Peyer's patch (tissue), 4 donors: Measurements from ENCODE around the gene ADRA2C. TPM values are rescaled to one million over a fixed set of nuclear protein-coding genes. Genes with fewer than 3 reads are reported as not detected.

Source experiments
- DNase-seq, 3 donors: peaks; one replicate each; pipeline ENCODE4 v3.0.0-alpha.2; 2017 to 2019
- H3K27ac ChIP-seq, 4 donors: fragments of 200-600 bp; sonication (generic); one replicate each; pipeline ENCODE4 v1.5.1; 2016 to 2019
- H3K27me3 ChIP-seq, 2 donors: fragments of 200-600 bp; sonication (generic); one replicate each; pipeline ENCODE4 v1.5.1; 2019
- H3K36me3 ChIP-seq, 3 donors: fragments of 200-600 bp; sonication (generic); one replicate each; pipeline ENCODE4 v1.5.1; 2016 to 2019
- H3K4me1 ChIP-seq, 4 donors: fragments of 200-600 bp; sonication (generic); one replicate each; pipeline ENCODE4 v1.5.1; 2016 to 2019
- H3K4me3 ChIP-seq, 4 donors: fragments of 200-600 bp; sonication (generic); 1 replicate in 3 of 4; 2 replicates in 1 of 4; pipeline ENCODE4 v1.5.1; 2016 to 2019; ENCODE audit warnings: mild to moderate bottlenecking in 1 of 4
- H3K9me3 ChIP-seq, 4 donors: fragments of 200-600 bp; sonication (generic); one replicate each; pipeline ENCODE4 v1.5.1; 2016 to 2019; ENCODE audit warnings: mild to moderate bottlenecking in 1 of 4
- POLR2A ChIP-seq, 2 donors: fragments of 450-650 bp; IDR thresholded peaks; one replicate each; pipeline ENCODE4 v1.5.1; 2017; ENCODE audit warnings: antibody characterized with exemption in 2 of 2, mild to moderate bottlenecking in 2 of 2, moderate library complexity in 2 of 2
- total RNA-seq, 4 donors: library from RNA; depleted of rRNA; stranded (reverse); fragments of >200 nt; gene quantifications; one replicate each; pipeline ENCODE4 v1.1.0, GENCODE V29; 2016
- TF ChIP-seq, protein P1 (sequence below), 6 experiments: fragments of 450-650 bp in 4 of 6; fragments of 200-600 bp in 2 of 6; sonication (generic) in 1 of 6; IDR thresholded peaks; one replicate each; pipeline ENCODE4 v1.5.1; 2017 to 2019; ENCODE audit warnings: antibody characterized with exemption in 6 of 6, mild to moderate bottlenecking in 3 of 6, moderate library complexity in 1 of 6

The ADRA2C gene
- total RNA-seq, 4 donors from 2014 or later: 0.76 to 5.0 (median 2.9) TPM

DNA sequence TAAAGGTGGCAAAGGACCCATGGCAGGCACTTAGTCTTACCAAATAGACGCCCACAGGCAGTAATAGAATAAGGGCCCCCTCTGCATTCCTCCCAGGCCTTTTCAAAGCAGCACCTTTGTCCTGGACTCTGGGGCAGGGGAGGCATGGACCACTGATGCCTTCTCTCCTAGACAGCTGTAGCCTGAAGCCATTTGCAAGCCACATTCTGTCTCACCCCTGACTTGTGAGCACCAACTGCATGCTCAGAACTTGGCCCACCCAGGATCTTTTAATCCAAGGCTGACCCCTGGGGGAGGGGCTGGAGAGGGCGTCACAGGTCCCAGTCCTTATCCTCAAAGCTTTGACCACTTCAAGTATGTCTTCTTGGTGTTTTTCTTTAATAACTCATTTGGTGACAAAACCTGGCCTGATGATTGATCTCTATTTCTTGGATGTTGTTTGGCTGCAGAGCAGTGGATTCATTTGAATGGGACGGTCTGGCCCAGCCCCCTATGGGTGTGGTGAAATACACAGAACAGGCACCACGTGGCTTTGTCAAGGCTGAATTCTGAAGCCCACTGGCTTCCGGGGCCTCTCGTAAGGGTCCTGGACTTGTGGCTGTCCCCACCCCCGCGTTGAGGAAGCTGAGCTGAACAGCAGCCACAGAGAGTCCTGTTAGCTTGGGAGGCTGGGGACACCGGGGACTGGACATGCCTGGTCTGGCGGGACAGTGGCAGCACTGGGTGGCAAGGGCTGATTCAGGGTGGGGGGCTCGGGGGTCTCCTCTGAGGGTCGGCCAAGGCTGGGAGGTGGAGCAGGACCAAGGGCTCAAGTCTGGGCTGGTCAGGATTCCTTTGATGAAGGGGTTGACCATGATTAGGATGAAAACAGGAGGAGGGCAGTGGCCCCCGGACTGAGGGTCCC is 36.6 kb downstream of the ADRA2C start:
- Histone ChIP-seq H3K4me3 (no peak overlapping the region), H3K27me3 (no peaks in the 10 kb centered on the region), H3K4me1 (no peaks in the 10 kb centered on the region), H3K9me3 (no peaks in the 10 kb centered on the region), H3K27ac (no peak overlapping the region), H3K36me3 (no peaks in the 10 kb centered on the region)
- DNase-seq: no peak
- TF ChIP-seq POLR2A (IDR thresholded peaks at IDR 0.05): no peak
- TF ChIP-seq, protein P1, sequence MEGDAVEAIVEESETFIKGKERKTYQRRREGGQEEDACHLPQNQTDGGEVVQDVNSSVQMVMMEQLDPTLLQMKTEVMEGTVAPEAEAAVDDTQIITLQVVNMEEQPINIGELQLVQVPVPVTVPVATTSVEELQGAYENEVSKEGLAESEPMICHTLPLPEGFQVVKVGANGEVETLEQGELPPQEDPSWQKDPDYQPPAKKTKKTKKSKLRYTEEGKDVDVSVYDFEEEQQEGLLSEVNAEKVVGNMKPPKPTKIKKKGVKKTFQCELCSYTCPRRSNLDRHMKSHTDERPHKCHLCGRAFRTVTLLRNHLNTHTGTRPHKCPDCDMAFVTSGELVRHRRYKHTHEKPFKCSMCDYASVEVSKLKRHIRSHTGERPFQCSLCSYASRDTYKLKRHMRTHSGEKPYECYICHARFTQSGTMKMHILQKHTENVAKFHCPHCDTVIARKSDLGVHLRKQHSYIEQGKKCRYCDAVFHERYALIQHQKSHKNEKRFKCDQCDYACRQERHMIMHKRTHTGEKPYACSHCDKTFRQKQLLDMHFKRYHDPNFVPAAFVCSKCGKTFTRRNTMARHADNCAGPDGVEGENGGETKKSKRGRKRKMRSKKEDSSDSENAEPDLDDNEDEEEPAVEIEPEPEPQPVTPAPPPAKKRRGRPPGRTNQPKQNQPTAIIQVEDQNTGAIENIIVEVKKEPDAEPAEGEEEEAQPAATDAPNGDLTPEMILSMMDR (IDR thresholded peaks at IDR 0.05): no peak

DNA sequence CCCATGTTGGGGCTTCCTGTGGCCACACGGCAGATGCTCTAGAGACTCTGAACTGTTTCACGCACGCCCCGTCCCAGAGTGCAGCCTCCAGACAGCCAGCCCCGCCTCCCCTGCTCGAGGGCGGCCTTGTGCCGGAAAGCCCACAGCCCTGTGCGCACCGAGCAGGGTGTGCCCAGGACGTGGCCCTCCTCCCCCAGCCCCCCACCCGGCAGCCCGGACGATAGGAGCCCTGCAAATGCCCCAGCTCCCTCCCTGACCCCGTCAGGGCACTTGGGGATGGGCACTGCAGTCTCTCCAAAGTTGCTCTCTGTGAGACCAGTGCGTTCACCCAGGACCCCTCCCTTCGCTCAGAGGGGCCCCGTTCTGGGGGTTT is 37.3 kb downstream of the ADRA2C start:
- TF ChIP-seq, protein P1 (IDR thresholded peaks at IDR 0.05): no peak
- TF ChIP-seq POLR2A (IDR thresholded peaks at IDR 0.05): no peak
- no peak for DNase-seq
- no peaks in the 10 kb centered on the region for H3K36me3 ChIP-seq
- no peak overlapping the region for H3K27ac ChIP-seq
- no peak overlapping the region for H3K4me3 ChIP-seq
- no peaks in the 10 kb centered on the region for H3K27me3 ChIP-seq
- no peaks in the 10 kb centered on the region for H3K9me3 ChIP-seq
- no peaks in the 10 kb centered on the region for H3K4me1 ChIP-seq

DNA sequence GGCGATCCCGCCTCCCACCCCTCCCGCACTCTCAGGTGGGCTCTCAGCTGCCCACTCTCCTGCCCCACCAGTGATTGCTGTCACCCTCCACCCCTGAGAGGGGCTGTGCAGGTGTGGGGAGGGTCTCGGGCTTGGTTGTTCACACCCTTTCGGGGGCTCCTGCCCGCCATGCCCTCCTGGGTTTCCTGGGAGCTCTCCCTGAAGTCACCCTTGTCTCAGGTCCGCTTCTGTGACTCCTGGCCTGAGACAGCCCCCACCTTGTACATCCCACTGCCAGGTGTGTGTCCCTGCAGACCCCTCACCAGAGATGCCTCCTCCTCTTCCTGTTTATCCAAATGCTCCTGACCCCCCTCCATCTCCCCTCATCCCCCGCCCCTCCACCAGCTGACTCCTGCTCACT is 37.8 kb downstream of the ADRA2C start:
- no peaks in the 10 kb centered on the region for H3K9me3 ChIP-seq
- H3K36me3 ChIP-seq: no peaks in the 10 kb centered on the region
- no peak overlapping the region for H3K27ac ChIP-seq
- H3K27me3 ChIP-seq: no peaks in the 10 kb centered on the region
- TF ChIP-seq POLR2A (IDR thresholded peaks at IDR 0.05): no peak
- TF ChIP-seq, protein P1 (IDR thresholded peaks at IDR 0.05): no peak
- no peak for DNase-seq
- no peak overlapping the region for H3K4me3 ChIP-seq
- no peaks in the 10 kb centered on the region for H3K4me1 ChIP-seq

DNA sequence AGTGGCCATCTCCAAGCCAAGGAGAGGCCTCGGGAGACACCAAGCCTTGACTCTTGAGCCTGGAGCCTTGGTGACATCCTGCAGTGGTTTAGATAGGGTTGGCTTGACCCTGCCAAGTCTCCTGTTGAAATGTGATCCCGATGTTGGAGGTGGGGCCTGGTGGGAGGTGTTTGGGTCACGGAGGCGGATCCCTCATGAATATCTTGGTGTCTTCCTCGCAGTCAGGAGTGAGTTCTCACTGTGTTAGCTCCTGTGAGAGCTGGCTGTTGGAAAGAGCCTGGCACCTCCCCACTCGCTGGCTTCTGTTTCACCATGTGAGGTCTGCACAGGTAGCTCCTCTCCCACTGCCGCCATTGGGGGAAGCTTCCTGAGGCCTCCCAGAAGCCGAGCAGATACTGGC is 38.8 kb downstream of the ADRA2C start:
- H3K27me3 ChIP-seq: no peaks in the 10 kb centered on the region
- H3K36me3 ChIP-seq: no peaks in the 10 kb centered on the region
- H3K4me3 ChIP-seq: no peak overlapping the region
- H3K9me3 ChIP-seq: no peaks in the 10 kb centered on the region
- no peaks in the 10 kb centered on the region for H3K4me1 ChIP-seq
- no peak overlapping the region for H3K27ac ChIP-seq
- no peak for DNase-seq
- TF ChIP-seq POLR2A (IDR thresholded peaks at IDR 0.05): no peak
- TF ChIP-seq, protein P1 (IDR thresholded peaks at IDR 0.05): no peak

DNA sequence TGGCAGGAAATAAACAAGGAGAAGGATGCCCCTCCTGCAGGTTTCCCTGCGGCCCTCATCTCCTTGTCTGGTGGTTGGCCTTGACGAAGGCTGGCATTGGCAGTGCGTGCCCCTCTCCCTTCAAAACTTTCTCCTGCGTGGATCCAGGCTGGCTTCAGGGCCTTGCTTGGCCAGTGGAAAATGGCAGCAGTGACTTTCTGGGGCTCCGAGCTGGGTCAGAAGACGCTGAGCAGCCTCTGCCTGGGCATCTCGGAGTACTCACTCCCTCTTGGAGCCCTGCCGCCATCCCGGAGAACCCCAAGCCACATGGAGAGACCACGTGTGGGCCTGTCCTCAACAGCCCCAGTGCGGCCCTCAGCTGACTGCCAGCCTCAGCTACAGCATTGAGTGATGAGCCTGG is 39.5 kb downstream of the ADRA2C start:
- Histone ChIP-seq H3K4me1 (no peaks in the 10 kb centered on the region), H3K4me3 (no peak overlapping the region), H3K27me3 (no peaks in the 10 kb centered on the region), H3K27ac (no peak overlapping the region), H3K9me3 (no peaks in the 10 kb centered on the region), H3K36me3 (no peaks in the 10 kb centered on the region)
- no peak for DNase-seq
- no peak for TF ChIP-seq POLR2A (IDR thresholded peaks at IDR 0.05)
- TF ChIP-seq, protein P1 (IDR thresholded peaks at IDR 0.05): no peak
